GM12873 (cell line): ENCODE measurements around the gene CA11.

ENCODE experiments used
- TF ChIP-seq, protein P1 (sequence below): IDR thresholded peaks from 2 replicates; pipeline ENCODE4 v1.5.1; 2012; ENCODE audit warnings: low read depth, mild to moderate bottlenecking, moderate library complexity, low read length, control low read depth; ENCODE audit not compliant: insufficient read depth; ENCODE audit errors: missing control alignments

The CA11 gene

DNA sequence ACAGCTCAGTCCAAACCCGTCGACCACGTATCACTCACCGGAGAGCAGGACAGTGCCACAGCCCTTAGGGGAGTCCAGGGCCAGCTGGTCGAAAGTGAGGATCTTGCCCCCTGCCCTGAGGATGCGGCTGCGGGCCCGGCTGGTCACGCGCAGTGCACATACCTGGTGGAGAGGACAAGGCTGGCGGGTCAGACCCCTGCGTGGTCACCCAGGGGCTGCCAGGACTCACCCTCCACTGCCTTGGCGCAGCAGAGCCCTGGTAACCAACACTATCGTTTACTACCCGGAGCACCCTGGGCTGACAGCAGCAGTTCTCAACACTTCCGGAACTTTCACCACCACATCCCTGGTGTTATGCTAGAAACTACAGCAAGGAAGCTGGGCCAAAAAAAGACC, 29.9 kb downstream of the CA11 start:
- TF ChIP-seq, protein P1, sequence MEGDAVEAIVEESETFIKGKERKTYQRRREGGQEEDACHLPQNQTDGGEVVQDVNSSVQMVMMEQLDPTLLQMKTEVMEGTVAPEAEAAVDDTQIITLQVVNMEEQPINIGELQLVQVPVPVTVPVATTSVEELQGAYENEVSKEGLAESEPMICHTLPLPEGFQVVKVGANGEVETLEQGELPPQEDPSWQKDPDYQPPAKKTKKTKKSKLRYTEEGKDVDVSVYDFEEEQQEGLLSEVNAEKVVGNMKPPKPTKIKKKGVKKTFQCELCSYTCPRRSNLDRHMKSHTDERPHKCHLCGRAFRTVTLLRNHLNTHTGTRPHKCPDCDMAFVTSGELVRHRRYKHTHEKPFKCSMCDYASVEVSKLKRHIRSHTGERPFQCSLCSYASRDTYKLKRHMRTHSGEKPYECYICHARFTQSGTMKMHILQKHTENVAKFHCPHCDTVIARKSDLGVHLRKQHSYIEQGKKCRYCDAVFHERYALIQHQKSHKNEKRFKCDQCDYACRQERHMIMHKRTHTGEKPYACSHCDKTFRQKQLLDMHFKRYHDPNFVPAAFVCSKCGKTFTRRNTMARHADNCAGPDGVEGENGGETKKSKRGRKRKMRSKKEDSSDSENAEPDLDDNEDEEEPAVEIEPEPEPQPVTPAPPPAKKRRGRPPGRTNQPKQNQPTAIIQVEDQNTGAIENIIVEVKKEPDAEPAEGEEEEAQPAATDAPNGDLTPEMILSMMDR, result no peak

DNA sequence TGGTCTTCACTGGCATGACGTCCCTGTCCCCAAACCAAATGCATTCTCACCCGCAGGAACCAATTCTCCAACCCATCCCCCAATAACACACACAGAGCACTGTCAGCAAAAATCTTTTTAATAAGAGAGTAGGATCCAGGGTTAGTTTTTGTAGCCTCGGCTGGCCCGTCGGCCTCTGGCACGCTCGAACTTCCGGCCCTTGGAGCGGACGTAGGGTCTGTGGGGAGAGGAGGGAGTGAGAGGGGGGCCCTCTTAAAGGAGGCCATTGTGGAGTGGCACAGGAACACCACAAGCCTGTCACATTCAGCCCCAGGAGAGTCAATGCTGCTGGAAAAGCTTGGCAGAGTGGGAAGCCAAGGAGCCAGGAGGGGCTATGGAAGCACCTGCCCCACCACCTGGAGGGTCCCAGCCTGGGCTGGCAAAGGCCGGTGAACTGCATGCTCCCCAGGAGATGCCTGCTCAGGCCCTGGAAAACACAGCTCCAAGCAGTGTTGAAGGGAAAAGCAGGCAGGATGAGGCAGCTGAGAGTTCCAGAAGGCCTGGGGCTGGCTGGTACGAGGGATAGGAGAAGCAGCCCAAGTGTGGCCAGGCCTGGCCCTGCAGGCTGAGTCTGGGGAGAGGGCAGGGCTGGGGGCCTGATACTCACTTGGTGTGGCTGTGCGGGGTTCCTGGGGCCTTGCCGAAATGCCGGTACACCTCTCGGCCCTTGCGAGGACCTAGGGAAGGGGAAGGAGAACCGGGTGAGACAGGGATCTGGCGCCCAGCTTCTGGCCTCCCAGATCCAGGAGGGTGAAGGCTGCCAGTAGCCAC, 30.6 kb downstream of the CA11 start:
- TF ChIP-seq, protein P1, result no peak

DNA sequence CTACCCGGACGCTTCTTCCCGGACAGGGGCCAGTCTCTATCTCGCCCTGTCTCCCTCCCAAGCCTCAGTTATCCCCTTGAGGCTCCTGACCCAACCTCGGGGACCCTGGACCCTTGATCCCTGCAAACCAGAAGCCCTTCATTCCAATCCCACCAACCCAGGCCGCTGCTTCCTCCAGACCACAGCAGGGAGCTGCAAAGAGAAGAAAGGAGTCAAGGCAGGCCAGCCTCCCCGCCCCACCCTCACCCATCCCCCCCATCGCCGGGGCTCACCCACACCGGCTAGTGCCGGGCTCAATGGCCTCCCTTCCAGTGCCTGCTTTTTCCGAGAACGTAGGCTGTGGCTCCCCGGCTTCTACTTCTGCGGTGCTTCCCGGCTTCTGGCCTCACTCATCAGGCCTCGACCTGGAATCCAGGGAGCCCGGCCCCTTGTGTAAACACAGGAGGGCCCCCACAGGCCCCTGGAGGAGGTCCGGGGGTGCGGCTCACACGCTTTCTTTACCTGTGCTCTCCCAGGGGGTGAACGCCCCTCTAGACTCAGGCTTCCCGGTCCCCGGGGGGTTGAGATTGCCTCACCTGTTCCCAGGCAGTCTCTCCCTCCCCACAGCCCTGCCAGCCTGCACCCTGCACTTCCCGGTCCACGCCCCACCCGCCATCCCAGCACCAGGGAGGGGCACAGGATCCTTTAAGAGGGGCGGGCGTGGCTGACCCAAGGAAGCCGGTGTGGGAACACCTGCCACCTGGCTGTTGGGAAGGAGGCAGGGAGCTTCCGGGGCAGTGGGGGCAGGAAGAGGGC, 31.4 kb downstream of the CA11 start, which contains the start of gene FAM83E:
TSS of gene FAM83E (minus strand) at position 641 of the 795 bp plus-strand sequence. CDS start 1,704 bp downstream, outside the sequence.
- TF ChIP-seq, protein P1, result no peak

DNA sequence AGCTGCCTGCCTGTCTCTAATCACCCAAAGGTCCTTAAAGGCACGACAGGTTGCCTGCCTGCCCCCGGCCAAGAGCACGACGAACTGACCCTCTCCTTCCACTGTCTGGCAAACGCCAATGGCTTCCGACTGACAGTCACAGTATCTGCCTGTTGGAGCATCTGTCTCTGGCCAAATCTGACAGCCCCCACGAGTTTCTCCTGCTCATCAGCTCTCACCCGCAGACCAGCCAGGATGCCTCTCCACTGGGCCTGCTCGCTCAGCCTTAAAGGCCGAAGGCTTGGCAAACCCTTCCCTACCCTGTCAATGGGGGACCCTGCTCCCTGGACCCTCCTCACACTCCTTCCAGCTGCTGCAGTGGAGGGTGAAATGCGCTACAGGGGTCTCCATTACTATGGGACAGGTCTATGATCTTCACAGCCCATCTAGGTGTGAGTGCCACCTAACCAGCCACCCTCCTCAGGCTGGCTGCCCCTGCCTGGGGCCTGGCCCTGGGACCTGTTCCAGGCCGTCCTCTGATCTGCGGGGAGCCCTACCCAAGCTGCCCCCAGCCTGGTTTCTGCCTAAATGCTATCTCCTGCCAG, 32.0 kb downstream of the CA11 start:
- TF ChIP-seq, protein P1, result no peak

DNA sequence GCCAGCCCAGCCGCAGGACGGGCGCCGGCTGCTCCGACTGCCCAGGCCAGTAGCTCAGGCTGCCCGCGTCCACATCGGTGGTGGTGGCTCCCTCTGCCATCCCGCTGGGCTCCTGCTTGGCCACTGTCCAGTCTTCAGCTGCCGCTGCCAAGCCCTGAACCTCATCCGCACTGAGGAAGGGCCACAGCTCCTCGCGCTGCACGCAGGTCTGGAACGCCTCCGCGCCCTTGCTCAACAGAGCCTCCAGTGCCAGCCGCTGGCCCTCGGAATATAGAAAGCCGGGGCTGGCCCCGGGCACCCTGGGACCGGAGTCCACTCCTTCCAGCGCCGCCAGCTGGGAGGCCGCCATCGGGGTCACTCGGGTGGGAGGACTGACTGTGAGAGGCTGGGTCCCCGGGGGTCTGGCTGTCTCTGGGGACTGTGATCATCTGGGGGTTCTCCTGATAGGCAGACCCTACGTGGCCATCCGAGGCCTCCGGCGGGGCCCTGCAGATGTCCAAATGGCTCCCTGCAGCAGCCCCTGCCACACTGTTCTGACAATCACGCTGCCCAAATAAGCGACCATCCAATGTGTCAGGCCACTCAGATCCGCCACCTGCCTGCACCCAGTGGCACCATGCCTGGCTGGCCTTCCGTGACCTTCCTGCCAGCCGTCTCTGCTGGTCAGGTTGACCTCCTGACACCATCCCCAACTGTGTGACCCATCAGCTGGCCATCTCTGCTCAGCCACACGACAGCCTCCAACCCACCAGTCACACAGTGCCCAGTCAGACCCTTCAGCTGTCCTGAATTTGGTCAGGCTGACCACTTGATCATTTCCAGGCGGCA, 32.7 kb downstream of the CA11 start:
- TF ChIP-seq, protein P1, result no peak

DNA sequence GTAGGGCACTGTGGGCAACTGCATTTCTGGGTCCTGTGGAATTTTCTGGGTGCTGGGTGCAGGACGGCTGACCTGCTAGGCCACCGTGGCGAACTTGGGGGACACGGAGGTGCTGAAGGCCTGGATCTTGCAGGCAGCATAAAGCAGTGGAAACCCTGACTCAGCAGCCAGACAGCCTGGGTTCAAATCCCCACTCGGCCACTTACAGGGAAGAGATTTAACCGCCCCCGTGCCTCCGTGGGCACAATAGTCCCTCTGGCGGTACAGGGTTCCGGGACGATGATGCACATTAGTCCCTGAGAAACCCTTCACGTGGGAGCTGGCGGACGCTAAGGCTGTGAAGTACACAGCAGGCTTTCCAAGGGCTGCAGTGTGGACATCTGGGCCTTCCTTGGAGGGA, 34.1 kb downstream of the CA11 start:
- TF ChIP-seq, protein P1, result no peak
